Hair follicular keratinocyte (primary cell): ENCODE results near the gene TICAM1. TPM values are rescaled to one million over a fixed set of nuclear protein-coding genes. Genes with fewer than 3 reads are reported as not detected.

Source experiments
- total RNA-seq: library from RNA; depleted of rRNA; stranded (reverse); fragments of >200 nt; gene quantifications from 2 replicates; pipeline ENCODE4 v1.2.3, GENCODE V29; 2015

TICAM1 gene
- 4.9 and 10.1 TPM in 2 replicates for total RNA-seq

GRCh38 chr19:4831304-4831978 lies at the start of gene TICAM1:
Gene TICAM1, minus strand, starts transcription at chr19:4831712. Its CDS starts 13,335 bp downstream, at chr19:4818377.

GRCh38 chr19:4867534-4868285 lies 36.2 kb upstream of the TICAM1 start, which contains the start of gene PLIN3:
Gene PLIN3, minus strand, starts transcription at chr19:4867667. Its CDS starts 6,273 bp downstream, at chr19:4861394.

GRCh38 chr19:4791183-4792018 lies 40.1 kb downstream of the TICAM1 start, which contains the start of gene FEM1A:
Gene FEM1A, plus strand, starts transcription at chr19:4791734. Its CDS starts 121 bp downstream, at chr19:4791855.

Other genes with a start within 250 kb of the TICAM1 start
- gene TNFAIP8L1, start 192.2 kb downstream of the TICAM1 start, total RNA-seq: 3.7 and 6.6 TPM in 2 replicates
- 130 and 196 TPM in 2 replicates for gene MYDGF, start 161.4 kb downstream of the TICAM1 start, total RNA-seq
- gene DPP9, start 107.9 kb downstream of the TICAM1 start, total RNA-seq: 90.5 and 153 TPM in 2 replicates
- 13.7 and 18.5 TPM in 2 replicates for gene FEM1A, start 40.0 kb downstream of the TICAM1 start, total RNA-seq
- gene PLIN3, start 36.0 kb upstream of the TICAM1 start, total RNA-seq: 91.7 and 98.0 TPM in 2 replicates
- gene ARRDC5, start 71.2 kb upstream of the TICAM1 start, total RNA-seq: not detected in 2 replicates
- 14.8 and 49.4 TPM in 2 replicates for gene UHRF1, start 77.8 kb upstream of the TICAM1 start, total RNA-seq
- gene KDM4B, start 137.4 kb upstream of the TICAM1 start, total RNA-seq: 7.2 and 13.1 TPM in 2 replicates